HepG2 (cell line): ENCODE measurements around the gene PCSK2. TPM values are rescaled to one million over a fixed set of nuclear protein-coding genes. Genes with fewer than 3 reads are reported as not detected.

Experiments used
- ATAC-seq: fragments of 200-7000 bp; cut with Tn5 transposase; 3 replicates; pipeline ENCODE4 v1.9.1; 2020; ENCODE audit warnings: mild to moderate bottlenecking, moderate library complexity
- BruUV-seq: library from RNA; stranded (reverse); fragments of 400-500 nt; replicated peaks from 2 replicates; lab custom pipeline; 2021; lab: Mats Ljungman, UMichigan
- CTCF ChIA-PET: fragments of 300-600 bp; formaldehyde crosslinking; extraction: SDS; loops from one replicate; lab custom pipeline; 2021; ENCODE audit warnings: low total read pairs, inconsistent platforms, low intra/inter-chr PET ratio; lab: Yijun Ruan, JAX
- POLR2A ChIA-PET: fragments of 350-600 bp; sonication (Branson Sonifier 250); formaldehyde crosslinking; loops from one replicate; lab custom pipeline; 2020; ENCODE audit warnings: antibody characterized with exemption, inconsistent platforms; lab: Yijun Ruan, JAX
- DNase-seq: peaks from one replicate; pipeline ENCODE4 v3.0.0-alpha.2; 2015; ENCODE audit warnings: low spot score
- FAIRE-seq: peaks from 3 replicates; lab custom pipeline; 2011; peaks lifted over from hg19 to GRCh38; lab: Jason Lieb, UNC
- H2AFZ ChIP-seq: one replicate; pipeline ENCODE4 v1.6.1; 2011; ENCODE audit warnings: low read length, inconsistent platforms
- H3K27ac ChIP-seq: fragments of 300-600 bp; 3 replicates; pipeline ENCODE4 v1.8.0; 2011; ENCODE audit warnings: mixed run types, mild to moderate bottlenecking, mixed read lengths, low read length, inconsistent platforms; ENCODE audit not compliant: insufficient read depth; ENCODE audit errors: extremely low read length
- H3K27me3 ChIP-seq, 2 experiments: fragments of 200-600 bp in 1 of 2; 2 replicates in 1 of 2; 3 replicates in 1 of 2; pipeline versions ENCODE4 v1.6.0 to v1.8.0; 2011; ENCODE audit warnings: low read length in 2 of 2, mild to moderate bottlenecking in 2 of 2, moderate library complexity in 2 of 2, inconsistent platforms in 1 of 2; ENCODE audit not compliant: insufficient read depth in 2 of 2, control insufficient read depth in 1 of 2
- H3K36me3 ChIP-seq, 2 experiments: fragments of 200-600 bp in 1 of 2; replicated peaks in 1 of 2; 2 replicates in 1 of 2; 3 replicates in 1 of 2; pipeline versions ENCODE4 v1.5.1 to v1.8.0; 2011; ENCODE audit warnings: low read length in 2 of 2, inconsistent platforms in 1 of 2; ENCODE audit not compliant: insufficient read depth in 2 of 2, control insufficient read depth in 1 of 2
- H3K4me1 ChIP-seq: 2 replicates; pipeline ENCODE4 v1.5.1; 2012; ENCODE audit warnings: low read length, inconsistent platforms; ENCODE audit not compliant: insufficient read depth
- H3K4me2 ChIP-seq: 2 replicates; pipeline ENCODE4 v1.6.0; 2011; ENCODE audit warnings: low read depth, low read length, inconsistent platforms
- H3K4me3 ChIP-seq, 3 experiments: fragments of 200-600 bp in 1 of 3; sonication (generic), shearing (Covaris generic) in 1 of 3; replicated peaks in 1 of 3; 2 replicates each; pipeline ENCODE4 v1.5.1; 2011 to 2016; ENCODE audit warnings: low read length in 3 of 3, inconsistent platforms in 2 of 3, low read depth in 2 of 3, mild to moderate bottlenecking in 2 of 3, control low read depth in 1 of 3, mixed read lengths in 1 of 3; ENCODE audit not compliant: insufficient read depth in 1 of 3
- H3K79me2 ChIP-seq: one replicate; pipeline ENCODE4 v1.6.1; 2011; ENCODE audit warnings: low read length, inconsistent platforms; ENCODE audit not compliant: insufficient read depth
- H3K9ac ChIP-seq: 2 replicates; pipeline ENCODE4 v1.6.0; 2011; ENCODE audit warnings: mild to moderate bottlenecking, low read depth, low read length, inconsistent platforms; ENCODE audit not compliant: insufficient read depth
- H3K9me3 ChIP-seq: 2 replicates; pipeline ENCODE4 v1.5.1; 2012; ENCODE audit warnings: mild to moderate bottlenecking, low read length
- H4K20me1 ChIP-seq: 2 replicates; pipeline ENCODE4 v1.6.0; 2011; ENCODE audit warnings: inconsistent platforms, mild to moderate bottlenecking, low read length, moderate library complexity; ENCODE audit not compliant: insufficient read depth
- DPF2 ChIP-seq: sonication (generic); formaldehyde crosslinking; IDR thresholded peaks from 2 replicates; pipeline ENCODE4 v1.4.0; 2020; ENCODE audit warnings: mild to moderate bottlenecking, low read depth, missing genetic modification reagents, borderline replicate concordance
- NFE2L1 ChIP-seq: sonication (generic); formaldehyde crosslinking; IDR thresholded peaks from 2 replicates; pipeline ENCODE4 v1.4.0; 2020; ENCODE audit warnings: missing genetic modification reagents, mild to moderate bottlenecking, borderline replicate concordance
- PBX2 ChIP-seq: IDR thresholded peaks from 2 replicates; pipeline ENCODE4 v1.6.1; 2016; ENCODE audit warnings: control low read depth
- RAD21 ChIP-seq: fragments of 450-650 bp; formaldehyde crosslinking; IDR thresholded peaks from 2 replicates; pipeline ENCODE4 v1.5.0; 2020; ENCODE audit warnings: mild to moderate bottlenecking
- RORA ChIP-seq: sonication (generic); formaldehyde crosslinking; IDR thresholded peaks from 2 replicates; pipeline ENCODE4 v1.5.0; 2020; ENCODE audit warnings: mild to moderate bottlenecking, missing genetic modification reagents, moderate library complexity
- TMF1 ChIP-seq: sonication (generic); formaldehyde crosslinking; IDR thresholded peaks from 2 replicates; pipeline ENCODE4 v1.8.1; 2022; ENCODE audit warnings: low read depth, missing genetic modification reagents
- TOPORS ChIP-seq: sonication (generic); formaldehyde crosslinking; IDR thresholded peaks from 2 replicates; pipeline ENCODE4 v1.8.0; 2023; ENCODE audit warnings: mild to moderate bottlenecking, missing genetic modification reagents
- TSC22D2 ChIP-seq: sonication (generic); formaldehyde crosslinking; IDR thresholded peaks from 2 replicates; pipeline ENCODE4 v1.5.1; 2020; ENCODE audit warnings: missing genetic modification reagents, mild to moderate bottlenecking, borderline replicate concordance
- ZBTB42 ChIP-seq: sonication (generic); formaldehyde crosslinking; IDR thresholded peaks from 2 replicates; pipeline ENCODE4 v1.5.0; 2020; ENCODE audit warnings: mild to moderate bottlenecking, missing genetic modification reagents
- ZFY ChIP-seq: sonication (generic); formaldehyde crosslinking; IDR thresholded peaks from 2 replicates; pipeline ENCODE4 v1.4.0; 2020; ENCODE audit warnings: missing genetic modification reagents
- ZNF512 ChIP-seq: sonication (generic); formaldehyde crosslinking; IDR thresholded peaks from 2 replicates; pipeline ENCODE4 v1.4.0; 2020; ENCODE audit warnings: mild to moderate bottlenecking, missing genetic modification reagents
- ZNF644 ChIP-seq: IDR thresholded peaks from 2 replicates; pipeline ENCODE4 v1.6.1; 2016; ENCODE audit warnings: low read depth
- ZSCAN22 ChIP-seq: sonication (generic); formaldehyde crosslinking; IDR thresholded peaks from 2 replicates; pipeline ENCODE4 v1.4.0; 2020; ENCODE audit warnings: mild to moderate bottlenecking, missing genetic modification reagents
- WGBS: methylation state at CpG from one replicate; pipeline ENCODE4 v1.1.6; 2017; ENCODE audit warnings: low lambda C conversion rate; 5-methylcytosine and 5-hydroxymethylcytosine counted together
- in situ Hi-C: cut with HindIII; loops from 2 replicates; pipeline ENCODE4 v1.10.0; 2017; ENCODE audit warnings: low pct_unique_long_range_greater_than_20kb; ENCODE audit not compliant: extremely low pct_ligation_motif_present
- intact Hi-C: fragments of 100-400 bp; cut with micrococcal nuclease; formaldehyde crosslinking; loops from one replicate; pipeline ENCODE4 v1.10.0; 2022; ENCODE audit not compliant: unreplicated experiment
- polyA plus RNA-seq, 8 experiments: library from polyadenylated mRNA; depleted of rRNA in 3 of 8; stranded (reverse) in 7 of 8; unstranded in 1 of 8; fragments of >200 nt; fragmentation: Illumina TruSeq in 4 of 8; extraction: Trizol in 4 of 8; gene quantifications; 2 replicates each; pipeline versions ENCODE4 v1.2.1 to v1.2.3, GENCODE V29; 2011 to 2016; ENCODE audit warnings: low read depth in 4 of 8, missing spikeins in 1 of 8, mixed read lengths in 1 of 8; ENCODE audit not compliant: insufficient read depth in 1 of 8
- total RNA-seq, 5 experiments: library from RNA; depleted of rRNA; stranded (reverse); fragments of >200 nt; fragmentation: Illumina TruSeq; extraction: Trizol; gene quantifications; 2 replicates each; pipeline ENCODE4 v1.2.3, GENCODE V29; 2016; ENCODE audit warnings: low read depth in 1 of 5
- TF ChIP-seq, protein P1 (sequence below): IDR thresholded peaks from 2 replicates; pipeline ENCODE4 v1.6.1; 2016; ENCODE audit warnings: missing compliant biosample characterization, missing genetic modification reagents, borderline replicate concordance

Gene PCSK2
- total and polyA plus RNA-seq, 2 of the 13 experiments (the other 11 are each of a cell fraction or from before 2014, with no cell fraction given), result not detected

DNA sequence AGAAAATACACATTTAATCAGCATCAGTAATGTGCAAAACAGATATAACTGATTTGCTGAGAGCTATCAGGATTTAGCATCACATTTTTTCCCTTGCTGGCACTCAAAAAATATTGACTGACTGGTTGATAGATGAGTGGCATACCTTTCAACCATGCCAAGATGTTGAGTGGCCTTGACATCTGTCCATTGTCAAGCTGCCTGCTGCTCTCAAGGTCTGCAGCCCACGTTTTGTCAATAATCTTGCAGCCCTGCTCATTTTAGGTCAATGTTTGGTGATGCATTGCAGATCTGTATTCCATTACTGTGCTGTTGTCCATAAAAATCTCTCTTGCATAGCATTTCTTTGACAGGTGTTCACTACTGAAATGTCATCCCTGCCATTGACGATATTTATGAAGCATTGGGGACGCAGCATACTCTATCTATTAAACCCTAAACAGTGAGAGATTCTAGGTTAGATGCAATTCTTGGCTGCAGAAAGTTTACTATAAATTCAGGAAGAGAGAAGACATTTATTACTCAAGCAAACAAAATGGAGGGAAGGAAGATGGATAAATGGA, 192.7 kb downstream of the PCSK2 start (continued):
- no peak for TF ChIP-seq RORA
- TF ChIP-seq ZFY (CRISPR knock-in tag), result no peak

DNA sequence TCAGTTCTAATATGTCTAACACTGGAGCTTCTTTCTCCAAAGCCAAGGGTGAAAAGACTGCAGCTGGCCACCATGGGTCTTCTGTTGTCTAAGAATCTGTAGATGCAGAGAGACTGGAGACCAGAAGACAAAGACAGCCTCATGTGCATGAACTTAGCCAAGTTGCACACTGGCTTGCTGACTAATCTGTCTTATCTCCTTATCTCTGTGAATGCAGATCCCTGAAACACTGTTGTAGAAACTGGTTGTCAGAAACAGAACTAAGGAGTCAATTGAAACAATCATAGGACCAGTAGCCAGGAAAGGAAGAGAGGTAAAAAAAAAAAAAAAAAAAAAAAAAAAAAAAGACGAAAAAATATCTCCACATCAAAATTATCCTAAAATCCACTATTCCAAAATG, 194.7 kb downstream of the PCSK2 start:
- H3K9ac ChIP-seq, result no peak overlapping the region
- no peak overlapping the region for H3K4me3 ChIP-seq
- intact Hi-C loops (no loop called here), in situ Hi-C loops (no loop called here)
- H3K4me2 ChIP-seq, result no peak overlapping the region
- no TSS peak for BruUV-seq
- no peaks in the 10 kb centered on the region for H3K9me3 ChIP-seq
- 0 out of 5 replicates have a peak, but pooled peaks cover 0 to 5% of the 10 kb centered on the region in 2 experiments for H3K27me3 ChIP-seq
- H3K36me3 ChIP-seq, result no peaks in the 10 kb centered on the region
- WGBS, result 0% methylated on average over 1 of the region's 1 CpG
- no peak overlapping the region for H2AFZ ChIP-seq
- ChIA-PET POLR2A (no interaction called here), CTCF (no interaction called here)
- H3K4me1 ChIP-seq, result no peaks in the 10 kb centered on the region
- H3K27ac ChIP-seq, result no peak overlapping the region
- no peaks in the 10 kb centered on the region for H4K20me1 ChIP-seq
- DNase-seq, result no peak
- no peak for FAIRE-seq
- H3K79me2 ChIP-seq, result no peaks in the 10 kb centered on the region
- ATAC-seq, result no peak
- TF ChIP-seq DPF2 (CRISPR knock-in tag) (no peak), ZNF644 (CRISPR knock-in tag) (no peak), ZBTB42 (CRISPR knock-in tag) (no peak), NFE2L1 (CRISPR knock-in tag) (no peak), TMF1 (CRISPR knock-in tag) (no peak), PBX2 (no peak), TOPORS (no peak), RAD21 (CRISPR knock-in tag) (no peak), ZSCAN22 (no peak), TSC22D2 (no peak), ZNF512 (no peak)
- TF ChIP-seq, protein P1, sequence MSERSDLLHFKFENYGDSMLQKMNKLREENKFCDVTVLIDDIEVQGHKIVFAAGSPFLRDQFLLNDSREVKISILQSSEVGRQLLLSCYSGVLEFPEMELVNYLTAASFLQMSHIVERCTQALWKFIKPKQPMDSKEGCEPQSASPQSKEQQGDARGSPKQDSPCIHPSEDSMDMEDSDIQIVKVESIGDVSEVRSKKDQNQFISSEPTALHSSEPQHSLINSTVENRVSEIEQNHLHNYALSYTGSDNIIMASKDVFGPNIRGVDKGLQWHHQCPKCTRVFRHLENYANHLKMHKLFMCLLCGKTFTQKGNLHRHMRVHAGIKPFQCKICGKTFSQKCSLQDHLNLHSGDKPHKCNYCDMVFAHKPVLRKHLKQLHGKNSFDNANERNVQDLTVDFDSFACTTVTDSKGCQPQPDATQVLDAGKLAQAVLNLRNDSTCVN (CRISPR knock-in tag), result no peak
